SK-MEL-5 (cell line): ENCODE results near the gene ADAMTS14. TPM values are rescaled to one million over a fixed set of nuclear protein-coding genes. Genes with fewer than 3 reads are reported as not detected.

ENCODE experiments used
- DNase-seq: peaks from one replicate; pipeline ENCODE4 v3.0.0-alpha.2; 2016; ENCODE audit warnings: low read depth, low spot score
- in situ Hi-C: cut with HindIII; loops from 2 replicates; pipeline ENCODE4 v1.10.0; 2016; ENCODE audit warnings: low sequenced_read_pairs, high pct_unique_total_duplicates, low pct_unique_long_range_greater_than_20kb
- total RNA-seq: library from RNA; depleted of rRNA; stranded (reverse); fragments of >200 nt; shearing (Covaris generic); gene quantifications from 2 replicates; pipeline ENCODE4 v1.2.3, GENCODE V29; 2014

The ADAMTS14 gene
- total RNA-seq, 1 experiment from 2014 or later = 0.16 TPM

DNA sequence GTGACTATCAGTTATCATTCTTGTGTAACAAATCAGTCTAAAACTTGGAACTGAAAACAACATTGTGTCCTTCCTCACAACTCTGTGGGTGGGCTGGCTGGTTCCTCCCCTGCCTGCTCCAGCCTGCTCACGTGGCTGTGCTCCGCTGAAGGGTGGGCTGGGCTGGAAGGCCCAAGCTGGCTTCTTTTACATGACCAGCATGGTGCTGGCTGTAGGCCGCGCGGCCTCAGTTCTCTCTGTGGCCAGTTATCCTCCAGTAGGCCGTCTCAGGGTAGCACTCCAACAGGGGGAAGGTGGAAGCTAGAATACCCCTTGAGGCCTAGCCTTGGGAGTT, 11.3 kb downstream of the ADAMTS14 start:
- in situ Hi-C loops = no loop called here
- no peak for DNase-seq

DNA sequence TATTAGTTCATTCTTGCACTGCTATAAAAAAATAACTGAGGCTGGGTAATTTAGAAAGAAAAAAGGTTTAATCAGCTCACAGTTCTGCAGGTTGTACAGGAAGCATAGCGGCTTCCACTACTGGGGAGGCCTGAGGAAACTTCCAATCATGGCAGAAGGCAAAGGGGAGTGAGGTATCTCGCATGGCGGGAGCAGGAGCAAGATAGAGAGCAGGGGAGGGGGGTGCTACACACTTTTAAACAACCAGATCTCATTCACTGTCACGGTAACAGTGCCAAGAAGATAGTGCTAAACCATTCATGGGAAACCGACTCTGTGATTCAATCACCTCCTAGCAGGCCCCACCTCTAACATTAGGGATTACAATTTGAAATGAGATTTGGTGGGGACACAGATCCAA, 11.6 kb downstream of the ADAMTS14 start:
- DNase-seq = no peak
- in situ Hi-C loops = no loop called here

DNA sequence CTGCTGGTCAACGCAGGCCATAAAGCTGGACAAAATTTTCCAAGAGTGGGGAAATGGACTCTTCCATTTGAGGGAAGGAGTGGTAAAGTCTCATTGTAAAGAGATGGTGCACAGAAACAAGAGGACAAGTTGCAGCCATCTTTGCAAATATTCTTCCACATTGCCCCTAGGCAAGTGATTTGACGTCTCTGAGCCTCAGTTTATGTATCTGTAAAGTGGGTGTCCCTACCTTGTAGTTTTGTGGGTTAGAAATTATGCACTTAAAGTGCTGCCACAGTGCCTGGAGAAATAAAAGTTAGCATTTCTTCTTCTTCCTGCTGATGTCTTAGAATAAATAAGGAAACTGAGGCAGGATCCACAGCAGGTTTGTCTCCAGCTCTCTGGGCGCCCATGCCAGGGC, 12.1 kb downstream of the ADAMTS14 start:
- in situ Hi-C loops = no loop called here
- DNase-seq = no peak

DNA sequence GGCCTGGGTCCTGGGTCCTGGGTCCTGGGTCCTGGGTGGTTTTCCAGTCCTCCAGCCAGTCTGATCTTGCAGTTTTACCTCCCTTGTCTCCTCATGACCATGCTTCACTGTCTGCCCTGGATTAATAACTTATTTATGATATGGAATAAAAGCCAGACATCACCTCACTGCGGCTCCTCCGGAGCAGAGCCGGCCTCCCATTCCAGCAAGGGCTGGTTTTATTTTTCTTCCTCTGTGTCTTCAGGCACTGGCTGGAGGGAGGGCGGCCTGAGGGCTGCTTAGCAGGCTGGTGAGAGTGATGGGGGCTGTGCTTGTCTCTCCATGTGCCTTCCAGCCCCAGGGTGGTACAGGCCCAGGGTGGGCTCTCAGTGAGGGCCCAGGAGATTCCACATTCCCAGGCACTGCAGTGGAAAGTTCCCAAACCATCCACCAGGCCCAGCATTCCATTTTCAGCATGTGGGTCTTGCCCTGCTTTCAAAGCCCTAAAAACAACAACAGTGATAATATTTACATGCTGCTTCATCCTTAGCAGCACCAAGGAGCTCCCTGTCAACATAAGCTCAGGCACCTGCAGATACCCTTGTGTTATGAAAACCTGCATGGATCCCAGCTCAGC, 12.6 kb downstream of the ADAMTS14 start:
- no peak for DNase-seq
- in situ Hi-C loops = no loop called here

DNA sequence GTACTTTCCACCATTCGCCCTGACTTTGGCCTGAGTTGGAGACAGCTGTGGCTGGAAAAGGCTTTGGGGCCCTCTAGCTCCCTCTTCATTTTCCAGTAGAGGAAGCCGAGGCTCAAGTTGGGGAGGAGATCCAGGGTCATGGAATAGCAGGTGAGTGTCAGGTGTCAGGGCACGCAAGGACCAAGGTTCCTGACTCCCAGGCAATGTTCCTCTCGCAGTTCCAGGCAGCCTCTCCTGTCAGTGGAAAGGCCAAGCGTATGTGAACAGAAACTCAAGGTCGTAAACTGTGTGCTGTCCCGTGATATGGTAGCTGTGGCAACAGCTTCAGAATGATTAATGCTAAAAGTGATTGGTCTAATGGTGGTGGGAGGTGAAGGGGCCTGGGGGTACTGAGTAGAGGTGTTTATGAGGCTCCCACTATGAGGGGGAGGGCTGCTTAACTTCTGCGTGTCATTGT, 13.2 kb downstream of the ADAMTS14 start:
- in situ Hi-C loops = no loop called here
- no peak for DNase-seq

DNA sequence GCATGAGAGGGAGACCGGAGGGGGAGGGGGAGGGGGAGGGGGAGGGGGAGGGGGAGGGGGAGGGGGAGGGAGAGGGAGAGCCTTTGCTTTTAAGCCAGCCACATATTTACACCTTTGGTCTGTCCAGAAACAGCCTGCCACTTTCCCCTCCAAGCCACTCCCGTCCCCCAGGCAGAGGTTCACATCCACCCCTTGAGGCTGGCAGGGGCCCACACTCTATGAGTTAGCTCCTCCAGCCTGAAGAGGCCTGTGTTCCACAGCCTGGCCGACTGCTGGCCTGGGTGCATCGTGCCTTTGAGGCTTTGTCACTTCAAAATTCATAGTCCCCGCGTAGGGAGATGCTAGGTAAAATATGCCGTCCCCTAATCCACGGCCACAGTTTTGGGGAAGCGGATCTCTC, 16.5 kb downstream of the ADAMTS14 start:
- DNase-seq = no peak
- in situ Hi-C loops = no loop called here

DNA sequence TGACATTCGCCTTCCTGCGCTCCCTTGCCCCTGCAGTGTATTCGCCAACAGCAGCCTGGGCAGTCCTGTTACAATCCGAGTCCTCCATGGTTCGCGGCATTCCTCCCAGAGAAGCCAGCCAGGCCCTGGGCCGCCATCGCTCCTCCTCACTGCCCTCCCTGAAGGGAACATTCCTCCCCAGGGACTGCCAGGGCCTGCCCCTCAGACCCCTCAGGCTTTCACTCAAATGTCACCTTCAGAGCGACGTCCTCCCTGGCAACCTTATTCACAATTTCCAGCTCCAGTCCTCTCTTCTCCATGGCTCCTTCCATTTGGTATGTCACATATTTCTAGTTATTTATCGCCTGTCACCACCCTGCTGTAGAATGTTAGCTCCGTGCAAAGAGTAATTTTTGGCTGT, 17.4 kb downstream of the ADAMTS14 start:
- in situ Hi-C loops = no loop called here
- no peak for DNase-seq

DNA sequence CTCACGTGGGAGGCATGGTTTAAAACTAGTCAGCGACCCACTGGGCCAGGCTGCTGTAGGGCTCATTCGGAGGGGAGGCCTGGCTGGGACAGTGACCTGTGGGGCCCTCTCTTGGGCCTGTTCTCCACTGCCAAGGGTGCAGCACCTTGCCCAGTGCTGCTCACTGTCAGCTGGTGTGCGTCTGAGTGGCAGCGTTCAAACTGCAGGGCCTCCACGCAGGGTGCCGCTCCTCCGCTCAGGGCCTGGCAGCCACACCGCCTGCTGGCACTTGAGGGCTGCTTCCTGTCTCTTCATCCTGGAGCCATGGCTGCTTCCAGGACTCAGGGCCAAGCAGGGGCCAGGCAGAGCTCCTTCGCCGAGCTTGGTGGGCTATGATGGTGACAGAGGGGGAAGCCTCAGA, 18.3 kb downstream of the ADAMTS14 start:
- DNase-seq = no peak
- in situ Hi-C loops = no loop called here

DNA sequence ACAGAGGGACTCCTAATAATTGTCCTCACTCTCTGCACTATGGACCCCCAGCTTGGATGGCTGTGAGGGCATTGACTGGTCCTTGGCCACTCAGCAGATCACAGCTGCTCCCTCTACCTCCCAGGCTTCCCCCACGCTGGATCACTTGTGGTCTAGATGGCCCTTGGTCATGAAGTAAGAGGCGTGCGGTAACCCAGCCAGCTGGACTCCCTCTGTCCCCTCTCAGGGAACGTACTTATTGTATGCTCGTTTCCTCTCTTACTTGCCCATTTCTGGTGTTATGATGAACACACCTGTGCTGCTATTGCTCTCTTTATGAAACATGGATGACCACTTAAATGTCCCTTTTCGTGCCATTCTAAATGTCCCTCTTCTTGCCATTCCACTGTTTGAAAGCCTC, 19.3 kb downstream of the ADAMTS14 start:
- no peak for DNase-seq
- in situ Hi-C loops = no loop called here

DNA sequence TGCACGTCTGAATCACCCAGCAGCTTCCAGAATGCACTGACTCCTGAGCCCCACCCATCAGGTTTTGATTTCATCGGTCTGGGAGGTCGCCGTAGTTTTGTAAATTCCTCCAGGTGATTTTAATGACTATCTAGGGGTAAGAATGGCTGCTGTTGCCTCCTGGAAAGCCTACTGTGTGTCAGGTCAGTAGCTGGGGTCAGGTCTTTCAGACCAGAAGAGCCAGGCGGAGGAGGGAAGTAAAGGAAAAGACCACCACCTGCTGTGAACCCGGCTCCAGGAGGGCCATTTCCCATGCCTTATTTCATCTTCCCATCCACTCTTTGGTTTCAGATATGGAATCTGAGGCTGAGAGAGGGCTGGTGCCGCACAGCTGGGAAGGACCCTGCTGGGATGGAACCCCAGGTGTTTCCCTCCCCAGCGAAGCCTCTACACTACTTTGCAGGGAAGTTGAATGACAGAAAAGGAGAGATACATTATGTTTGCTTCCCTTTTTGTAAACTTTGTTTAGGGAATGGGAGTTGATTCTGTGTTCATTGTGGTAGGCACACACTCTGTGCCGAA, 19.8 kb downstream of the ADAMTS14 start:
- DNase-seq = no peak
- in situ Hi-C loops = no loop called here

DNA sequence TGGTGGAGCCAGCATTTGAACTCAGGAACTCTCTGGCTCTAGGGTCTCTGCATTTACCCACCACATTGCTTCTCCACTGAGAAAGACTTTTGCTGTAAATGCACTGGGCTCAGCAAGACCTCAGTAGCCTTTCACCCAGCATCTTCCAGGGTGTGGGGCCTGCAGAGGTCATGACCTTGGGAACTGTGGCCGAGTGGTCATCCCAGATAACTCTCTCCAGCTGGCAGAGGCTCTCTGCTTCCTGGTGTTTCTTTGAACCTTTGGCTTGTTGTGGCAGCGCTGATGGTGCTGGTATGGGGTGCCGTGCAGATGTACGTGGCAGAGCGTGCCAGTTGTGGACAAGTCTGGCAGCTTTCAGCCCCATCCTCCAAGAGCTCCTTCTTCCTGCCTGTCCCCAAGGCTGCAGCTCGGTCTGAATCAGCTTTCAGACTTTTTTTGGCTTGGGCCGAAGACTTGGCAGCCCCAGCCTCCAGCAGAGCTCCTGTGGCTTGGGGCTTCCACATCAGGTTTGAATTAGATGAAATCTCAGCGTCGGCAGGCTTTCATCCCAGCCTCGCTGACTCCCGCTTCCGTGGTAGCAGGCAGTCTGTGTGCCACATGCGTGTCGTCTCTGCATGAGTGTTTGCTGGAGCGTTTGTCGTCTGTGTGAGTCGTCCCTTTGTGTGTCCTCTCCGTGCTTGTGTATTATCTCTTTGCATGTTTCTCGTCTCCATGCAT, 21.5 kb downstream of the ADAMTS14 start:
- DNase-seq = no peak
- in situ Hi-C loops = no loop called here

DNA sequence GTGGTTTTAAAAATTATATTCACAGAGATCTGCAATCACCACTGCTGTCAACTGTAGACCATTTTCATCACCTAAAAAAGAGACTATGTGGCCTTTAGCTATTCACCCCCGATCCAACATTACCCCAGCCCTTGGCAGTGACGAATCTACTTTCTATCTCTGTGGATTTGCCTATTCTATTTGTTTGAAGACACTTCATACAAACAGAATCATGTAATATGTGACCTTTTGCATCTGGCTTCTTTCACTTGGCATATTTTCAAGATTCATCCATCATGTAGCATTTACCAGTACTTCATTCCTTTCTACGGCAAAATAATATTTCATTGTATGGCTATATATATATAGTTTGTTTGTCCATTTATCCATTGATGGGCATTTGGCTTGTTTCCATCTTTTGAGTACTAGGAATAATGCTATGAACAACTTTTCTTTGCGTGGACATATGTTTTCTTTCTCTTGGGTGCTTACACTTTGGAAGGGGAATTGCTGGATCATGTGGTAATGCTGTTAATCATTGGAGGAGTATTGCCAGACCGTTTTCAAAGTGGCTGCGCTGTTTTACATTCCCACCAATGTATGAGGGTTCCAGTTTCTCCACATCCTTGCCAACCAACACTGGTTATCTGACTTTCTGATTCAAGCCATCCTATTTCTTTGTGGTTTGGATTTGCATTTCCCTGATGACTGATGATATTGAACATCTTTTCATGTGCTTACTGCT, 22.3 kb downstream of the ADAMTS14 start:
- in situ Hi-C loops = no loop called here
- DNase-seq = no peak

DNA sequence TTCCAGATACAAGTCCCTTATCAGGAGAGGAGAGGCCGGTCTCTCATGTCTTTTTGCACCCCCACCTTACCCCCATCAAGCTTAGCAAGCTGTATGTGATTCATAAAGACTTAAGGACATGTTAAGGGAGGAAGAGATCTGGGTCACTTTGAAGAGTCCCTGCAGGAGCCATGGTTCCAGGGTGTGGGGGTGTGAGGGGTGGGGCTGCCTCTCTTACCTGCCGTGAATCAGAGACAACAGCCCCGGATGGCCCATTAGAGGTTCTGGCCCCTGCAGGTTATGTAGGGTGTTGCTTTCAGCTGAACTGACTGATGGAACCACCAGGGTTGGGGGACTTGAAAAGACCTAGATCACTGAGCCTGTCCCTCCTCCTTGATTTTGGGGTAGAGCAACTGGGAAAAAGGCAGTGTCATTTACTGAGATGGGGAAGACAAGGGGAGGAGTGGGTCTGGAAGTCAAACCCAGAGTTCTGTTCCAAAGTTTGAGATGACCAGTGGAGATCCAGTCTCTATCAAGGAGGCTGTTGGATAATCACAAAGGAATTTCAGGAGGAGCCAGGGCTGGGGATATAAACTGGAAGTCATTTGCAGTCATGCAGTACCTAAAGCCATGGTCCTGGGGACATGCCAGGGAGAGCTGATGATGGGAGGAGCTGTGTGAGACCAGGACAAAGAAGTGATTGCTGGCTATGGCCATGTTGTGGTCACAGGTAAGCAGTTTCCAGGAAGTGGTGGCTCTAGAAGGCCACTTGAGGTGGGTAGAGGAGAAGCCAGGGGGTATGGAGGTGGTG, 23.1 kb downstream of the ADAMTS14 start:
- in situ Hi-C loops = no loop called here
- no peak for DNase-seq

DNA sequence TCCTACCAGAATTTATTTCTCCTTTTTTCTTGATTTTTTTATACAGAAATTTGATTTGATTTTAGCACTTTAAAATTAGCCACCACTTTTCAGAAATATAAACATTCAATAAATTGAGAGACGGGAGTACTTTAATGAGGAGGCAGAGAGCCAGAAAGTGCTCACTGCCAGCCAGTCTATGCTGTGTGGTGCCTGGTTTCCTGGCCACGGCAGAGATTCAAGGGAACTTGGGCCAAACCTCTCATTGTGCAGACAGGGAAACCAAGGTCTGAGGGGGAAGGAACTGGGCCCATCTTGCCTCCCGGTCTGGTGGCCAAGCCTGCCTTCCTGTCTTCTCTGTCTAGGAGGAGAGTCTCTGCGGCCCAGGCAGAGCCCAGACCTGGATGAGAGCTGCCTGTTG, 25.9 kb downstream of the ADAMTS14 start:
- in situ Hi-C loops = no loop called here
- no peak for DNase-seq

DNA sequence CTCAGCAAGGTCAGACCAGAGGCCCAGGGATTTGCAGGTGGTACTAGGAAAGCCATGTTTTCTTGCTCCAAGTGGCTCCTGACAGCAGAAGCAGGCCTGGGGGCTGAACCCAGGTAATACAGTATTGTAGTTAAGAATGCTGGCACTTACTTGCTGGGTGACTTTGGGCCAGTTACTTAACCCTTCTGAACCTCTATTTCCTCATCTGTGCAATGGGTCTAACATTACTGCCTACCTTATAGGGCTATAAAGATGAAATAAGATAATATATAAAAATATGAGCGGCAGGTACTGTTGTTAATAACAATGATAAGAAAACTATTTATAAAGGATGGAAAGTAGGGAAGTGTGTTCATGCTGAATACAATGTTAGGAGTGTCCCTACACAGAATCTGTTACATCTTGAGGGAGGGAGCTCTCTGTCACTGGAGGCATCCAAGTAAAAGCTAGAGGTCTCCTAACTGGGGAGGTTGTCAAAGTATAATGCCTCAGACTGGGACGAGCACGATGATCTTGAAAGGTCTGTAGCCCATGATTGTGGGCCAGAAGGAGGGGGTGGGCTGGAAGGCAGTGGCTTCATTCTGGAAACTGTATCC, 26.9 kb downstream of the ADAMTS14 start:
- no peak for DNase-seq

DNA sequence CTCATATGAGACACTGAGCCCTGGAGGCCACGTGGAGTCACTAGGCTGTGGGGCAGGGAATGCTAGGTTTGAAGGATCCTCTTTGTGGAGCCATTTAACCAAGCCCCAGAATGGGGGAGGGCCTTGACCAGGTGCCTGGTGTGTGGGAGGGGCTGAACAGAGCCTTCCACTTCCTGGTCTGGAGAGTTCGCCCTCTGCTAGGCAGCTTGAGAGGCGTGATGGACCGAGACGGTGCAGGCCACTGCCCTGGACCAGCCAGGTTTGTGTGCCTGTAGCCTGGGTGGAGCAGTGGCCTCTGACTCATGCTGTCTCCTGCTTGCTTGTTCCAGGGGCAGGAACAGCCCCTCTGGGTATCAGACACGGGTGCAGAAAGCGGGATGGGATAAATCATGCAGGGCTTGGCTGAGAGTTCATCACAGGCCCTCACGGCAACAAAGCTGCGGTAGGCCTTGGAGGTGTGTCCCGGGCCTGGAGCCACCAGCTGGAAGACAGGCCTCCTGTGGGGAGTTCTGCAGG, 27.4 kb downstream of the ADAMTS14 start:
- in situ Hi-C loops = no loop called here
- DNase-seq = peak; percentile 13

More for the DNA sequence above, 26.9 kb downstream of the ADAMTS14 start:
- in situ Hi-C loops = no loop called here

DNA sequence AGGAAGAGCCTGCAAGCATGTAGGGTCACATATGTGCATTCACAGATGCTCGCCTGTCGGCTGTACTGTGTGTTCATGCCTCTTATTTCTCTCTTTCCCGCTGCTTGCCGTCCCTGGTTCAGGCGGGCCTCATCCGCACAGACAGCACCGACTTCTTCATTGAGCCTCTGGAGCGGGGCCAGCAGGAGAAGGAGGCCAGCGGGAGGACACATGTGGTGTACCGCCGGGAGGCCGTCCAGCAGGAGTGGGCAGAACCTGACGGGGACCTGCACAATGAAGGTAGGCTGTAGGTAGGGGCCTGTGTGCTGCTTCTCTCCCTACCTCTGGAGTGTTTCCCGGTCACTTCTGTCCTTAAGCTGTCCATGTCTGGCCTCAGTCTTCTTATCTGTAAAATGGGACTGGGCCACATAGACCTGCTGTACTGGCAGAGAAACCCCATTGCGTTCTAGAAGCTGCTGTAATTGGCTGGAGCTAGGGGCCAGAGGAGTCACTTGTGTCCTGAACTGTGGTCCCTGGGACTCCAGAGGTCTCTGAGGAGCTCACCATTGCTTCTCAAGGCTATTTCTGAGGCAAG, 30.0 kb downstream of the ADAMTS14 start:
- in situ Hi-C loops = no loop called here
- no peak for DNase-seq
